CD4-positive, alpha-beta memory T cell (primary cell): Measurements from ENCODE around the gene CDADC1. TPM values are rescaled to one million over a fixed set of nuclear protein-coding genes. Genes with fewer than 3 reads are reported as not detected.

ENCODE experiments used
- CTCF ChIA-PET: fragments of 350-600 bp; sonication (Branson Sonifier 250); formaldehyde crosslinking; loops from one replicate; lab custom pipeline; 2021; ENCODE audit warnings: inconsistent platforms; ENCODE audit not compliant: partially characterized antibody; lab: Charles Lee
- POLR2A ChIA-PET: fragments of 350-600 bp; sonication (Branson Sonifier 250); formaldehyde crosslinking; loops from one replicate; lab custom pipeline; 2021; ENCODE audit not compliant: partially characterized antibody; lab: Charles Lee
- DNase-seq, 5 donors: peaks; one replicate each; pipeline versions ENCODE4 v3.0.0 to v3.0.0-alpha.2; 2020 to 2022; ENCODE audit warnings: mixed read lengths in 1 of 5
- H3K27ac ChIP-seq: one replicate; pipeline ENCODE4 v1.7.0; 2013; ENCODE audit warnings: low read depth, low read length
- H3K27me3 ChIP-seq: 2 replicates; pipeline ENCODE4 v1.7.0; 2013; ENCODE audit warnings: mild to moderate bottlenecking, low read length, moderate library complexity; ENCODE audit not compliant: insufficient read depth
- H3K36me3 ChIP-seq: 2 replicates; pipeline ENCODE4 v1.7.0; 2013; ENCODE audit warnings: mild to moderate bottlenecking, low read length, moderate library complexity; ENCODE audit not compliant: insufficient read depth
- H3K4me1 ChIP-seq: 2 replicates; pipeline ENCODE4 v1.7.0; 2013; ENCODE audit warnings: mild to moderate bottlenecking, low read length, moderate library complexity; ENCODE audit not compliant: insufficient read depth
- H3K4me3 ChIP-seq, 2 donors: one replicate each; pipeline ENCODE4 v1.7.0; 2013; ENCODE audit warnings: low read length in 2 of 2, mild to moderate bottlenecking in 1 of 2
- H3K9me3 ChIP-seq, 2 donors: one replicate each; pipeline ENCODE4 v1.7.0; 2013; ENCODE audit warnings: low read length in 2 of 2, control low read depth in 1 of 2; ENCODE audit not compliant: control insufficient read depth in 1 of 2
- H3K27ac Mint-ChIP-seq, 7 donors: one replicate each; pipeline ENCODE4 v1.8.0; 2020 to 2021; ENCODE audit warnings: mixed read lengths in 7 of 7, mild to moderate bottlenecking in 6 of 7, inconsistent platforms in 3 of 7, moderate library complexity in 3 of 7
- H3K27me3 Mint-ChIP-seq, 2 donors: one replicate each; pipeline ENCODE4 v1.8.0; 2020 to 2021; ENCODE audit warnings: mixed read lengths in 2 of 2
- H3K36me3 Mint-ChIP-seq, 2 donors: one replicate each; pipeline ENCODE4 v1.8.0; 2020 to 2021; ENCODE audit warnings: mixed read lengths in 2 of 2, inconsistent platforms in 1 of 2, mild to moderate bottlenecking in 1 of 2
- H3K4me1 Mint-ChIP-seq, 4 donors: one replicate each; pipeline ENCODE4 v1.8.0; 2020 to 2021; ENCODE audit warnings: mixed read lengths in 4 of 4, mild to moderate bottlenecking in 1 of 4
- H3K4me3 Mint-ChIP-seq, 8 donors: one replicate each; pipeline ENCODE4 v1.8.0; 2020 to 2021; ENCODE audit warnings: mixed read lengths in 8 of 8, mild to moderate bottlenecking in 7 of 8, moderate library complexity in 6 of 8, inconsistent platforms in 3 of 8
- H3K9me3 Mint-ChIP-seq, 8 donors: one replicate each; pipeline ENCODE4 v1.8.0; 2020 to 2021; ENCODE audit warnings: mixed read lengths in 8 of 8, mild to moderate bottlenecking in 5 of 8, inconsistent platforms in 3 of 8, moderate library complexity in 1 of 8
- intact Hi-C: fragments of 100-400 bp; cut with micrococcal nuclease; formaldehyde crosslinking; loops from one replicate; pipeline ENCODE4 v1.15.1; 2023
- polyA plus RNA-seq, 2 donors: library from polyadenylated mRNA; unstranded; fragments of 300-500 nt; fragmentation: Illumina TruSeq; gene quantifications; one replicate each; pipeline ENCODE4 v1.2.3, GENCODE V29; 2021
- total RNA-seq, 2 experiments: library from RNA; stranded (reverse); gene quantifications; one replicate each; pipeline ENCODE4 v1.2.3, GENCODE V29; 2021

The CDADC1 gene
- total RNA-seq: 10 to 100 TPM; 14.7 to 15.9 TPM
- polyA plus RNA-seq: 10 to 100 TPM in 1 of 2 donors, 1 to 10 TPM in 1; 6.2 to 10.1 TPM

GRCh38 chr13:49247643-49248621 lies at the start of gene CDADC1:
Gene CDADC1, plus strand, starts transcription at chr13:49247925. Its CDS starts 113 bp downstream, at chr13:49248038.
- H3K36me3 Mint-ChIP-seq: peaks cover 0 to 23% of the 10 kb centered on the region in 2 donors
- H3K4me1 Mint-ChIP-seq: peaks cover 24 to 51% (median 38%) of the 10 kb centered on the region in 4 donors
- peak within 1 kb of the TSS; percentile 95 to 99 (median 97) for H3K27ac Mint-ChIP-seq
- Histone ChIP-seq H3K4me3 (peak within 1 kb of the TSS; percentile 86 to 89), H3K27ac (peak within 1 kb of the TSS; percentile 89), H3K27me3 (no peaks in the 10 kb centered on the region), H3K36me3 (peaks cover 3% of the 10 kb centered on the region), H3K9me3 (no peaks in the 10 kb centered on the region), H3K4me1 (peaks cover 48% of the 10 kb centered on the region)
- intact Hi-C loops: loop anchor here (1.0 to 5.0 kb wide), 6 partner anchors 9 to 544 kb away; partner anchors contain the start of genes KPNA3, PHF11 and RCBTB1
- H3K27me3 Mint-ChIP-seq: peaks cover 0 to 4% of the 10 kb centered on the region in 2 donors
- peak within 1 kb of the TSS; percentile 94 to 99 (median 97) for H3K4me3 Mint-ChIP-seq
- ChIA-PET POLR2A (interaction anchor here (0.9 to 2.5 kb wide), 8 partner anchors 10 to 337 kb away, joined by 3 to 33 read pairs (median 6); partner anchors contain the start of genes CAB39L, FNDC3A, MLNR and RCBTB1), CTCF (interaction anchor here (0.9 to 3.0 kb wide), 10 partner anchors 8 to 272 kb away, joined by 3 to 17 read pairs (median 7); partner anchors contain the start of genes CAB39L, FNDC3A and SETDB2)
- peaks cover 0 to 2% (median 0%) of the 10 kb centered on the region in 8 donors for H3K9me3 Mint-ChIP-seq
- DNase-seq: peak; percentile 77 to 87 (median 81)

GRCh38 chr13:49206641-49207040 lies 41.1 kb upstream of the CDADC1 start:
- H3K4me3 ChIP-seq: no peak overlapping the region
- no peak overlapping the region for H3K27ac Mint-ChIP-seq
- H3K9me3 ChIP-seq: no peaks in the 10 kb centered on the region
- H3K27me3 ChIP-seq: no peaks in the 10 kb centered on the region
- no peaks in the 10 kb centered on the region for H3K4me1 Mint-ChIP-seq
- no peak for DNase-seq
- peaks cover 45 to 56% of the 10 kb centered on the region in 2 donors for H3K36me3 Mint-ChIP-seq
- H3K9me3 Mint-ChIP-seq: no peaks in the 10 kb centered on the region
- H3K27ac ChIP-seq: no peak overlapping the region
- H3K36me3 ChIP-seq: peaks cover 41% of the 10 kb centered on the region
- intact Hi-C loops: no loop called here
- no peaks in the 10 kb centered on the region for H3K27me3 Mint-ChIP-seq
- H3K4me1 ChIP-seq: no peaks in the 10 kb centered on the region
- ChIA-PET POLR2A (interaction anchor here (0.7 kb wide), 1 partner anchor 400 kb away, joined by 3 read pairs; no protein-coding TSS in a partner anchor), CTCF (interaction anchor here (1.0 kb wide), 1 partner anchor 8 kb away, joined by 3 read pairs; no protein-coding TSS in a partner anchor)
- no peak overlapping the region for H3K4me3 Mint-ChIP-seq

GRCh38 chr13:49208619-49209018 lies 39.1 kb upstream of the CDADC1 start:
- Histone ChIP-seq H3K4me3 (no peak overlapping the region), H3K9me3 (no peaks in the 10 kb centered on the region), H3K36me3 (peaks cover 35% of the 10 kb centered on the region), H3K27me3 (no peaks in the 10 kb centered on the region), H3K4me1 (no peaks in the 10 kb centered on the region), H3K27ac (no peak overlapping the region)
- Mint-ChIP-seq H3K36me3 (peaks cover 43% of the 10 kb centered on the region in 2 donors), H3K27ac (no peak overlapping the region), H3K4me3 (no peak overlapping the region), H3K4me1 (no peaks in the 10 kb centered on the region), H3K27me3 (no peaks in the 10 kb centered on the region), H3K9me3 (no peaks in the 10 kb centered on the region)
- ChIA-PET CTCF (no interaction called here), POLR2A (no interaction called here)
- no peak for DNase-seq
- intact Hi-C loops: no loop called here

- no peak for DNase-seq
- peaks cover 31 to 34% of the 10 kb centered on the region in 2 donors for H3K36me3 Mint-ChIP-seq
- Histone ChIP-seq H3K27ac (no peak overlapping the region), H3K36me3 (peaks cover 22% of the 10 kb centered on the region), H3K9me3 (no peaks in the 10 kb centered on the region), H3K4me1 (peaks cover 7% of the 10 kb centered on the region), H3K4me3 (no peak overlapping the region), H3K27me3 (no peaks in the 10 kb centered on the region)
- H3K27ac Mint-ChIP-seq: no peak overlapping the region
- ChIA-PET CTCF (interaction anchor here (1.1 kb wide), 1 partner anchor 10 kb away, joined by 3 read pairs; the partner anchor contains the start of gene MLNR), POLR2A (no interaction called here)
- H3K27me3 Mint-ChIP-seq: no peaks in the 10 kb centered on the region
- no peak overlapping the region for H3K4me3 Mint-ChIP-seq
- H3K9me3 Mint-ChIP-seq: no peaks in the 10 kb centered on the region
- intact Hi-C loops: no loop called here
- H3K4me1 Mint-ChIP-seq: peaks cover 5 to 8% (median 6%) of the 10 kb centered on the region in 4 donors
These were observed 37.6 kb upstream of the CDADC1 start for GRCh38 chr13:49210114-49210513.

- Mint-ChIP-seq H3K4me3 (no peak overlapping the region), H3K27ac (no peak overlapping the region), H3K4me1 (peaks cover 8 to 11% (median 8%) of the 10 kb centered on the region in 4 donors), H3K27me3 (no peaks in the 10 kb centered on the region), H3K9me3 (no peaks in the 10 kb centered on the region), H3K36me3 (peaks cover 28 to 32% of the 10 kb centered on the region in 2 donors)
- Histone ChIP-seq H3K36me3 (peaks cover 18% of the 10 kb centered on the region), H3K4me3 (no peak overlapping the region), H3K27ac (no peak overlapping the region), H3K9me3 (no peaks in the 10 kb centered on the region), H3K4me1 (peaks cover 11% of the 10 kb centered on the region), H3K27me3 (no peaks in the 10 kb centered on the region)
- DNase-seq: no peak
- ChIA-PET CTCF (no interaction called here), POLR2A (no interaction called here)
- intact Hi-C loops: no loop called here
These were observed 37.1 kb upstream of the CDADC1 start for GRCh38 chr13:49210669-49211068.

GRCh38 chr13:49213539-49213938 lies 34.2 kb upstream of the CDADC1 start:
- Histone ChIP-seq H3K9me3 (no peaks in the 10 kb centered on the region), H3K4me1 (peaks cover 11% of the 10 kb centered on the region), H3K27ac (no peak overlapping the region), H3K27me3 (peaks cover 9% of the 10 kb centered on the region), H3K36me3 (peaks cover 2% of the 10 kb centered on the region), H3K4me3 (no peak overlapping the region)
- Mint-ChIP-seq H3K27ac (peak overlapping the region in 2 of 7 donors; percentile 1 to 32), H3K4me1 (peaks cover 10 to 23% (median 13%) of the 10 kb centered on the region in 4 donors), H3K4me3 (no peak overlapping the region), H3K9me3 (peaks cover 0 to 3% (median 0%) of the 10 kb centered on the region in 8 donors), H3K36me3 (peaks cover 1 to 23% of the 10 kb centered on the region in 2 donors), H3K27me3 (peaks cover 15 to 17% of the 10 kb centered on the region in 2 donors)
- intact Hi-C loops: no loop called here
- POLR2A ChIA-PET: no interaction called here
- CTCF ChIA-PET: interaction anchor here (4.4 kb wide), 1 partner anchor 68 kb away, joined by 36 read pairs; no protein-coding TSS in a partner anchor
- DNase-seq: no peak
